Cardiac fibroblast (primary cell): ENCODE results near the gene SCD5.

Experiments
- DNase-seq, 2 donors: peaks; one replicate each; pipeline versions ENCODE4 v3.0.0 to v3.0.0-alpha.2; 2010; ENCODE audit warnings: low read depth in 2 of 2
- H3K4me3 ChIP-seq, 2 donors: replicated peaks in 1 of 2; 1 replicate in 1 of 2; 2 replicates in 1 of 2; pipeline ENCODE4 v1.5.1; 2011; ENCODE audit warnings: low read depth in 2 of 2, low read length in 2 of 2, mild to moderate bottlenecking in 2 of 2, moderate library complexity in 1 of 2
- TF ChIP-seq, protein P1 (sequence below): IDR thresholded peaks from one replicate; pipeline ENCODE4 v1.5.1; 2011; ENCODE audit warnings: low read depth, mild to moderate bottlenecking, low read length, inconsistent platforms

SCD5 gene

DNA sequence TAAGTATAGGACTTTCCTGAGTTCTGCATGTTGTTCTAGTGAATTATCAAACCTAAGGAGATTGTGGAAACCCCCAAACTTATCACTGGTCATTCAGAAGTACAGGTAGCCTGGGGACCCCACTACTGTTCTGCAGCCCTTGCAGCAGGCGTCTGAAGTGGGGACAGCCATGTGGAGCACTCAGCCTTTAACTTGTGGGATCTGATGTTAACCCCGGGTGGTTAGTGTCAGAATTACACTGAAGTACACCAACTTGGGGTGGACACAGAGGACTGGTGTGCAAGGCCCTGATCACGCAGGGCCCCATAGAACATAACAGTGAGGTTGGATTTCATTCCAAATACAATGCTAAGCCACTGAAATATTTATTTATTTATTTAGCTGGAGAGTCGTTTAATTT is 103.7 kb downstream of the SCD5 start:
- DNase-seq = no peak
- TF ChIP-seq, protein P1, sequence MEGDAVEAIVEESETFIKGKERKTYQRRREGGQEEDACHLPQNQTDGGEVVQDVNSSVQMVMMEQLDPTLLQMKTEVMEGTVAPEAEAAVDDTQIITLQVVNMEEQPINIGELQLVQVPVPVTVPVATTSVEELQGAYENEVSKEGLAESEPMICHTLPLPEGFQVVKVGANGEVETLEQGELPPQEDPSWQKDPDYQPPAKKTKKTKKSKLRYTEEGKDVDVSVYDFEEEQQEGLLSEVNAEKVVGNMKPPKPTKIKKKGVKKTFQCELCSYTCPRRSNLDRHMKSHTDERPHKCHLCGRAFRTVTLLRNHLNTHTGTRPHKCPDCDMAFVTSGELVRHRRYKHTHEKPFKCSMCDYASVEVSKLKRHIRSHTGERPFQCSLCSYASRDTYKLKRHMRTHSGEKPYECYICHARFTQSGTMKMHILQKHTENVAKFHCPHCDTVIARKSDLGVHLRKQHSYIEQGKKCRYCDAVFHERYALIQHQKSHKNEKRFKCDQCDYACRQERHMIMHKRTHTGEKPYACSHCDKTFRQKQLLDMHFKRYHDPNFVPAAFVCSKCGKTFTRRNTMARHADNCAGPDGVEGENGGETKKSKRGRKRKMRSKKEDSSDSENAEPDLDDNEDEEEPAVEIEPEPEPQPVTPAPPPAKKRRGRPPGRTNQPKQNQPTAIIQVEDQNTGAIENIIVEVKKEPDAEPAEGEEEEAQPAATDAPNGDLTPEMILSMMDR = no peak
- no peak overlapping the region for H3K4me3 ChIP-seq

DNA sequence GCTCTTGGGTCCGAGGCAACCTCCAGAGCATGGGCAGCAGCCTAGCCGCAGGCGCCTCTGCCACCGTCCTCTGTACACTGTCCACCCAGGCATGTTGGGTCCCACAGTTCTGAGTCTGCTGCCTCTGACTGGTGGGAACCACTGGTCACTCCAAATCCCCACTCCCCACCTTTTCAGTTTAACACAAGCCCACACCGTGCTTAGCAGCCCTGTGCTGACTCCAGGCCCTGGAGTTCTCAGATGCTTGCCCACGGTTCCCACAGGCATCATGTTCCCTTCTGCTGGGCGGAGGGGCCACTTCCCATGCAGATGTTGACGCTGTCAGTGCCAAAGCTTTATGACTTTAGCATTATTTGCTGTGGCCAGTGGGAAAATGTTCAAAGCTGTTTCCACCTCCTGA is 104.5 kb downstream of the SCD5 start:
- H3K4me3 ChIP-seq = no peak overlapping the region
- TF ChIP-seq, protein P1 = no peak
- no peak for DNase-seq

DNA sequence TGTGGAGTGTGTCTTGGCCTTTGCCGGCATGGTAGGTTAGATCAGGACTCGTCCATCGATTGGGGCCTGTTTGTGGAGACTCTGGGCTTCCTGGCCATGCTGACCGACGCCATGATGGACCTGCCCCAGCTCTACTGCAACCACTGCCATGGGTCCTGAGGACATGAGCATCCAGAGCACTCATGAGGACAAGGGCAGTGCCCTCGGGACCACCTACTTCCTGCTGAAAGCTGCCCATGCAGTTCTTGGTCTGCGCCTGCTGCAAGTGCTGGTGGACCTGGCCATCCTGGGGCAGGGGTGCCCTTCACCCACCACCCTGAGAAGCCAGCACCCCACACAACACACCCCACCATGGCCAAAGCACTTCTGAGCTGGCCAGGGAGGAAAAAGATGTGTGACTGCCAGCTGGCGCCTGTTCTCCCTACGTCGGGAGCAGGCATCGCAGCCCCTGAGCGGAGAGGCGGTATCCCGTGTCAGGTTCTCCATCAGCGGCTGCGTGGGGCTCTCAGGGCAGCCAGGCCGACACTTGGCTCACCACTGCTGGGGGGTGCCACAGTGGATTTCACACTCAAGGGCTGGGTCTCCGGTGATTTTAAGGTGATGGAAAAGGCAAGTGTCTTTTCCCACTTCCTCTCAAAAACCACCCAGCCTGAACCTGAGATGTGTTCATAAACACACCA is 106.4 kb downstream of the SCD5 start:
- TF ChIP-seq, protein P1 = no peak
- no peak for DNase-seq
- no peak overlapping the region for H3K4me3 ChIP-seq

DNA sequence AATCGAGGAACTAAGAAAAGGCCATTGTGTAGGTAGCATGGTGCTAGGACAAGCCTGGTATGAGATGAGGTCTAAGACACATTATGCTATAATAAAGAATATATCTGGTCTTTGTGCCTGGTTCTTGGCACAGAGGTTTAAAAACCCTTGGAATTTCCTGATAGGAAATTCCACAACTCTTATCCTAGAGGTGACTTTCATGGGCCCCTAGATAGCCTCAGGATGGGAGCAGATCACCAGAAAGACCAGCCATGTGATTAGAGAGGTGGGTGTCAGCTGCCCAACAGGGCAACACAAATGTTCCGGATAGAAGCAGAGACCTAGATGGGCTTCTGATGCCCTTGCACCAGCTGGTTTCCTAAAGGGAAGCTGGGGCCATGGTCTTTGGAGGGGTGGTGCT is 107.2 kb downstream of the SCD5 start:
- TF ChIP-seq, protein P1 = no peak
- H3K4me3 ChIP-seq = no peak overlapping the region
- DNase-seq = no peak

DNA sequence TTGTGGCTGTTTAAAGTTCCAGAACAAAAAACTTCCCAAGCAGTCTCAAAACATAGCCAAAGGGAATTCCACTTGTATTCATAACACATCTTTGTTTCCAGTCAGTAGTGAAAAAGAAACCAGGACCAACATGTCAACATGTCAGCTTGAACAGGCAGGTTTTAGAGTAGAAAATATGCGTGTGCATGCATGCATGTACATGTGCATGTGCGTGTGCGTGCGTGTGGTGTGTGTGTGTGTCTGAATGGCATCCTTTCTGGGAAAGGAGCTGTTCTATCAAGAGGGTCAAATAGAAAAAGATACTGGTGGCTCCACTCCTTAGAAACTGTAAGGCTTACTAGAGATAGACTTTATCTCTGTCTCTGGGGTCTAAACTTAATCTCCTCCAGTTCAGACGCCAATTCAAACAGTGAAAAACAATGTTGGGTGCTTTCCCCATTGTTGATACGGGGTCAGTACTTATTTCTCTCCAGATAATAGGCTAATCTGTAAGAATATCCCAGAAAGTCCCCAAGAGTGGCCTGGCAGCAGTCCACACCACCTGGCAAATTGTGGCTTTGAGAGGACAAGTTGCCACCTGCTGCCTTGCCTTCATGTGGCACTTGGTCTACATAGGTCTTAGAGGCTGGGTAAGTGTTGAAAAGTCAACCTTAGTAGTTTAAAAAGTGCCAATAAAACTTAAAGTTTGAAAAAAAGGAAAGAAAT is 110.4 kb downstream of the SCD5 start:
- peak in 1 of 2 donors; percentile 42 for DNase-seq
- H3K4me3 ChIP-seq = no peak overlapping the region
- TF ChIP-seq, protein P1 = no peak

DNA sequence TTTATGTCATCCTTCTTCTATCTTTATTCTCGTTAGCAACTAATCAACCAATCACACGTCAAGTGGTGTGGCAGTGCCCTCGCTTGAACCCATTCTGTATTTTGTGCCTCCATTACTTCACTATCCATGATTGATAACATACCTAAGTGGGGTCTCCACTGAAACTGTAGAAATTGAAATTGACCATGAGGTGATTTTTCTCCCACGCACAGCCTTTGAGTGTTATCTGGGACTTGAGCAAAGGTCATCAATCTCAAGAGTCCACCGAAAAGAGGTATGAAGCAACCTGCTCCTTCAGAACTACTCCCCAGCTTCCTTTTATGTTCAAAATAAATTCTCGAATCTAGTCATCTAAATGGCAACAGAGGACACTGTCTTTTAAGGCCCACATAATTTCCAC is 111.1 kb downstream of the SCD5 start:
- no peak overlapping the region for H3K4me3 ChIP-seq
- TF ChIP-seq, protein P1 = no peak
- no peak for DNase-seq
